Glutamatergic neuron (in vitro differentiated cells): ENCODE measurements around the gene RNF7. TPM values are rescaled to one million over a fixed set of nuclear protein-coding genes. Genes with fewer than 3 reads are reported as not detected.
"Not testable (repeated sequence)": the region's sequence is repeated elsewhere in the genome, so short reads cannot be mapped to it uniquely, and the experiment has no call there.

Experiments
- DNase-seq: peaks from one replicate; pipeline ENCODE4 v3.0.0; 2022
- H3K27ac Mint-ChIP-seq: one replicate; pipeline ENCODE4 v1.8.0; 2020; ENCODE audit warnings: mild to moderate bottlenecking, mixed read lengths, inconsistent platforms; ENCODE audit not compliant: unreplicated experiment
- H3K27me3 Mint-ChIP-seq: one replicate; pipeline ENCODE4 v1.8.0; 2020; ENCODE audit warnings: mild to moderate bottlenecking, moderate library complexity, mixed read lengths, inconsistent platforms; ENCODE audit not compliant: unreplicated experiment
- H3K36me3 Mint-ChIP-seq: one replicate; pipeline ENCODE4 v1.8.0; 2020; ENCODE audit warnings: mild to moderate bottlenecking, mixed read lengths, inconsistent platforms; ENCODE audit not compliant: unreplicated experiment
- H3K4me1 Mint-ChIP-seq: one replicate; pipeline ENCODE4 v1.8.0; 2020; ENCODE audit warnings: mild to moderate bottlenecking, low read depth, mixed read lengths, inconsistent platforms; ENCODE audit not compliant: unreplicated experiment
- H3K4me3 Mint-ChIP-seq: one replicate; pipeline ENCODE4 v1.8.0; 2020; ENCODE audit warnings: mild to moderate bottlenecking, mixed read lengths, inconsistent platforms; ENCODE audit not compliant: unreplicated experiment
- H3K9me3 Mint-ChIP-seq: one replicate; pipeline ENCODE4 v1.8.0; 2020; ENCODE audit warnings: mild to moderate bottlenecking, moderate library complexity, mixed read lengths, inconsistent platforms; ENCODE audit not compliant: unreplicated experiment
- CTCF ChIP-seq: fragments of 200-600 bp; sonication (generic); IDR thresholded peaks from one replicate; pipeline ENCODE4 v1.5.0; 2021; ENCODE audit not compliant: partially characterized antibody, unreplicated experiment
- total RNA-seq: library from RNA; stranded (reverse); fragmentation: NEBNext Ultra II Directional; extraction: Animal tissue kit (Norgen Biotek cat#: 25700); gene quantifications from one replicate; pipeline ENCODE4 v1.2.1, GENCODE V29; 2021; ENCODE audit not compliant: unreplicated experiment

RNF7 gene
- total RNA-seq, 1 donor from 2014 or later = 95.0 TPM

- H3K27ac Mint-ChIP-seq = no peak overlapping the region
- H3K27me3 Mint-ChIP-seq = peaks cover 3% of the 10 kb centered on the region
- peaks cover 4% of the 10 kb centered on the region for H3K36me3 Mint-ChIP-seq
- TF ChIP-seq CTCF = no peak
- no peak for DNase-seq
- H3K4me3 Mint-ChIP-seq = no peak overlapping the region
- H3K4me1 Mint-ChIP-seq = no peaks in the 10 kb centered on the region
- peaks cover 12% of the 10 kb centered on the region for H3K9me3 Mint-ChIP-seq
These were observed 45.5 kb downstream of the RNF7 start for GRCh38 chr3:141783632-141784031.

GRCh38 chr3:141784096-141784495 is 46.0 kb downstream of the RNF7 start:
- Mint-ChIP-seq H3K27me3 (peaks cover 3% of the 10 kb centered on the region), H3K4me1 (no peaks in the 10 kb centered on the region), H3K9me3 (peaks cover 12% of the 10 kb centered on the region), H3K36me3 (peaks cover 4% of the 10 kb centered on the region), H3K4me3 (no peak overlapping the region), H3K27ac (no peak overlapping the region)
- DNase-seq = no peak
- no peak for TF ChIP-seq CTCF

GRCh38 chr3:141784531-141784930 is 46.4 kb downstream of the RNF7 start:
- Mint-ChIP-seq H3K4me3 (no peak overlapping the region), H3K27ac (no peak overlapping the region), H3K27me3 (peaks cover 3% of the 10 kb centered on the region), H3K4me1 (no peaks in the 10 kb centered on the region), H3K36me3 (peaks cover 2% of the 10 kb centered on the region), H3K9me3 (peaks cover 12% of the 10 kb centered on the region)
- DNase-seq = no peak
- TF ChIP-seq CTCF = no peak

GRCh38 chr3:141788149-141788548 is 50.1 kb downstream of the RNF7 start:
- TF ChIP-seq CTCF = no peak
- no peaks in the 10 kb centered on the region for H3K36me3 Mint-ChIP-seq
- no peaks in the 10 kb centered on the region for H3K4me1 Mint-ChIP-seq
- no peak for DNase-seq
- peaks cover 5% of the 10 kb centered on the region for H3K9me3 Mint-ChIP-seq
- H3K27ac Mint-ChIP-seq = no peak overlapping the region
- no peak overlapping the region for H3K4me3 Mint-ChIP-seq
- peaks cover 3% of the 10 kb centered on the region for H3K27me3 Mint-ChIP-seq

GRCh38 chr3:141788750-141789149 is 50.7 kb downstream of the RNF7 start:
- not testable (repeated sequence) for H3K9me3 Mint-ChIP-seq, H3K27ac Mint-ChIP-seq, H3K4me1 Mint-ChIP-seq, DNase-seq, H3K27me3 Mint-ChIP-seq, H3K36me3 Mint-ChIP-seq, H3K4me3 Mint-ChIP-seq

- H3K4me3 Mint-ChIP-seq = no peak overlapping the region
- TF ChIP-seq CTCF = no peak
- peaks cover 2% of the 10 kb centered on the region for H3K9me3 Mint-ChIP-seq
- H3K36me3 Mint-ChIP-seq = no peaks in the 10 kb centered on the region
- no peak for DNase-seq
- H3K27ac Mint-ChIP-seq = no peak overlapping the region
- no peaks in the 10 kb centered on the region for H3K4me1 Mint-ChIP-seq
- peaks cover 3% of the 10 kb centered on the region for H3K27me3 Mint-ChIP-seq
These were observed 51.2 kb downstream of the RNF7 start for GRCh38 chr3:141789281-141789680.
